GM21723 (cell line): ENCODE data around the gene CACFD1.

Experiments
- ATAC-seq: cut with Tn5 transposase; IDR thresholded peaks from one replicate; pipeline ENCODE4 v1.9.1; 2021; ENCODE audit warnings: mild to moderate bottlenecking, moderate library complexity; ENCODE audit not compliant: unreplicated experiment

The CACFD1 gene

GRCh38 chr9:133496861-133497842, 37.4 kb downstream of the CACFD1 start:
- ATAC-seq: no peak

- no peak for ATAC-seq
Measured at GRCh38 chr9:133499132-133499891, 39.5 kb downstream of the CACFD1 start.

DNA sequence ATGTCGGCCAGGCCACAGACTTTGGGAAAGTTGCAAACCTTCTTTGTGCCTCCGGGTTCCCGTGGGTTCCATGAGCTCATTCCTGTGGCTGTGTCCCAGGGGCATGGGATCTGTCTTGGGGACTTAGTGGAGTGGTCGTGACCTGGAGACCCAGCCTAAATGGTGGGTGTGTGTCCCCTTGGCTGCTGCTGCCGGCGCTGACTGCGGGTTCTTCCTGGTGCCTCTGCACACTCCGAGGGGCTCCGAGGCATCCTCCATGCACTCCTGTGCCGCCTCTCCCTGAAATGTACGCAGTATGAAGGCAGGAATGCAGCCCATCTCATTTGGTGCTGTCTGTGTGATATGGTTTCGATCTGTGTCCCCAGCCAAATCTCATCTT, 40.1 kb downstream of the CACFD1 start:
- ATAC-seq: no peak

DNA sequence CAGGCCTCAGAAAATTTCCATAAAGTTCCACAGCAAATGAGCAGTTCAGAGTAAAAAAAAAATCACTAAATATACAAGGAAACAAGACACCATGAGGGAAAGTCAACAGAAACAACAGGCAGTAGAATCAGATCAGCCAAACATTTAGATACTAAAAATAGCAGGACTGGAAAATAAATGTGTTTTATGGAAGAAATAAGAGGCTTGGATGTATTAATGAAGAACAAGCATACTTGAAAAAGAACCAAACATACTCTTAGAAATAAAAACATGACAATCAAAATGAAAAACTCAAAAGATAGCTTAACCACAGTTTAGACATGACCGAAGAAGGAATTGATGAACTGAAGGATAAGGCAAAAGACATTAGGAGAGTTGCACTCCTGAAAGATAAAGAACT, 42.3 kb downstream of the CACFD1 start:
- no peak for ATAC-seq

DNA sequence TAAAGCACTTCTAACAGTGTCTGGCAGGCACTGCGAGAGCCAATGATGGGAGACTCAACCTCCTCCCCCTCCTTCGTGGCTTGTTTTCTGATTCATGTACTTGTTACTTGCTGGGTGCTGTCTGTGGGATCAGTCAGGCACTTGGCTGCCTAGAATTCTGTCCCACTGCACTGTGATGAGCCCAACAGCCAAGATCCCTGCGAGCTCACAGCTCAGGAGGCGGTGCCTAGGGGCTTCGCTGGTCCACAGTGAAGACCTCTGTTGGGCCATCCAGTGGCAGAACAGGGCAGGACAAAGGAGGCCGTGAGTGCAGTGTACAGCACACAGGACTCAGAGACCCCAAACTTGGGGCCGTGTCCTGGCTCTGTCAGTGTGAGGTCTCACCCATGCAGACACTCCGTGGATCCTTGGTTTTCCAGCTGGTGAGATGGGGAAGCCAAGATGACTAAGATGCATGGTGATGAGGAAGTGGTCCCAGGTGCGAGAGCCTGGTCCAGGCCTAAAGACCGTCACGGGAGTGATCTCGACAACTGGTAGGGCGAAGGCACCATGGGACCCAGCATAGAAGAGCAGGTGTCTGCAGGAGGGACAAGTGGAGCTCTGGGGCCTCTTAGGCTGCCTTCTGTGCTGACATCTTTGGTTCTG, 45.5 kb downstream of the CACFD1 start:
- no peak for ATAC-seq

- ATAC-seq: no peak
Measured at GRCh38 chr9:133505901-133506652, 46.3 kb downstream of the CACFD1 start.

GRCh38 chr9:133506653-133507038, 46.9 kb downstream of the CACFD1 start:
- no peak for ATAC-seq

GRCh38 chr9:133507246-133507965, 47.6 kb downstream of the CACFD1 start:
- ATAC-seq: no peak

- no peak for ATAC-seq
Measured at GRCh38 chr9:133508046-133508445, 48.3 kb downstream of the CACFD1 start.

DNA sequence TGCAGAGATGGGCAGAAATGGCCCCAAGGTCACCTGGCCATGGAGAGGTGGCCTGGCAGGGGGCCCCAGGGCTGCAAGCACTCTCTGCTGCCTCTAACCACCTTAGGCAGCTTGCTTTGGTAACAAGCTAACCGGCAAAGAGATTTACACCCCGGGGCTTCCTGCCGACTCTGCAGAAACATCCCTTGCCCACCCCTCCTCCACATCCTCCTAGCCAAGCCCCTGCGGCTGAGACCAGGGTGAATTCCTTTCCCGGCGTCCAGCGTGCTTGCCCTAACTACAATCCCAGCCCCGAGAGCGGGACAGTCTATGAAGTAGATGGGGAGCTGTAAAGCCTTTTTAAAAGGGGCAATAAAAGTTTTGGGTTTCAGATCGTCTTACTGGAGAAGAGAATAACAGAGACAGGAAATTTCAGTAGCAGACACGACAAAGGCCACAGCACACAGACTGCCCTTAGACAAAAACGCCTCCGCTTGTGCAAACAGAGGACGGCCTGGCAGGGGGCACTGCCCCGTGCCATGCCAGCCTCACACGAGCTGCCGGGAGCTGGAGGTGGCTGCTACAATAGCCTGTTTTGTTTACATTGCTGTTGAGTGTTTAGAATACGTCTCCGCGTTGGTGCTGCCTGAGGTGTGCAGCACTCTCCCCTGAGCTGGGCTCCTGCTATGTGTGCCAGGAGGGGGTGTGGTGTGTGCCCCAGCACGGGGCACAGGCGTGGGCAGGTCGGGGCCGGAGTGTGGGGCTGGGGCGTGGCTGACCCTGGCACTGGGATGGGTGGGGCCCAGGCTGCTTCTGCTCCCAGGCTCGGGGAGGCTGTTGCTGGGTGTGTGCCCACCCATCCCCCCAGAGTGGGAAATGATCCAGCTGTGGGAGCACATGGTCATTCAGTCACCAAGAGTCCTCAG, 49.7 kb downstream of the CACFD1 start:
- no peak for ATAC-seq

GRCh38 chr9:133510926-133511505, 51.2 kb downstream of the CACFD1 start:
- no peak for ATAC-seq

GRCh38 chr9:133511607-133512006, 51.8 kb downstream of the CACFD1 start:
- ATAC-seq: no peak

- no peak for ATAC-seq
Measured at GRCh38 chr9:133512253-133513213, 52.8 kb downstream of the CACFD1 start.

- ATAC-seq: no peak
Measured at GRCh38 chr9:133513214-133514100, 53.7 kb downstream of the CACFD1 start.

GRCh38 chr9:133514460-133515239, 54.9 kb downstream of the CACFD1 start:
- ATAC-seq: no peak

DNA sequence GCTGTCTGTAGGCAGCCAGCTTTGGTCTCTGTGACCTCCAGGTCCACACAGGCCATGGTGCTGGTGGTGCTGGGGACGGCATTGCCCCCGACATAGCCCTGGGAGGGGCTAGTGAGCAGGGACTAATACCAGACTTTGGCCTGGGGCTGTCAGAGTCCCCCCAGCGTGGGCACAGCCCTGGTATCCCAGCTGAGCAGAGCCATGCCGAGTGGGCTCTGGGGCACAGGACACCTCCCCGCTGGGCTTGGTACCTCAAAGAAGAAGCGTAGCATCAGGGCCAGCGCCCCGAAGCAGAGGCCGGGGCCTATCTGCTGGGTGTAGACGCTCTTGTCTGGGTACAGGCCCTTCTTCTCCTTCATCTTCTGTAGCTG, 55.4 kb downstream of the CACFD1 start:
- ATAC-seq: no peak
